ENCODE data around the gene ATRIP.

The ATRIP gene

DNA sequence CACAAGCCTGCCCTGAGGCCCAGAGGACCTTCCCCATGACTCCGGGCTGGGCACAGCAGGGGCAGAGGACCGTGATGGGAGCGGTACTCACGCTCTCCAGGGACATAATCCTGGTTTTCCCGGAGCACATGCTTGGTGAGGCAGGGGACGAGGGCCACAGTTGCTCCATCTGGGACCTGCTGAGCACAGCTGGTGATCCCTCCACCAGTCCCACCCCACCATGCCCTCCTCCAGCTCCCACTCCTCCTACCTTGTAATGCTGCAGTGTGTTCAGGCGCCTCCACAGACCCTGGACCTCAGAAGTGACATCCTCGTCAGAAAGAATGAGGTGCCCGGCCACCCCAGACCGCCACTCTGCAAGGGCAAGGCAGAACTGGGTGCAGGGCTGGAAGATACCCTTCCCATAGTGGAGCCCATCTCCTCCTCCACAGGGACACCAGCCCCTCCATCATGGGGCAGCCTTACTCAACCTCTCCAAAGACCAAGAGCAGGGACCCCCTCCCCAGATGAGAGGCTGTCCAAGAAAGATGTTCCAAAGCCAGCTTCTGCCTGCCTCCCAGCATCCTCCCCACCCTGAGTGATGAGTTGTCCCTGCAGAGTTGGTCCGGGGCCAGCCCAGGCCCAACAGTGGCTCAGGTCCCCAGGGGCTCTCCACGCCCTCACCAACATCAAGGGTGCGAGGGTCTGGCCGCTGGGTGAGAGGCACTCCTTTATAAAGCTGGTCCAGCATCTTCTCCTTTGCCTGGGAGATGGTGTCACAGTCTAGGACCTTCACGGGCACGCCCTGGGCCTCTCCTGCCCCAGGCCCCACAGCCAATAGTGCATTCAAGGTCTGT lies 36.1 kb upstream of the ATRIP start:
- no peak for DNase-seq (ENCODE audit: low spot score)

DNA sequence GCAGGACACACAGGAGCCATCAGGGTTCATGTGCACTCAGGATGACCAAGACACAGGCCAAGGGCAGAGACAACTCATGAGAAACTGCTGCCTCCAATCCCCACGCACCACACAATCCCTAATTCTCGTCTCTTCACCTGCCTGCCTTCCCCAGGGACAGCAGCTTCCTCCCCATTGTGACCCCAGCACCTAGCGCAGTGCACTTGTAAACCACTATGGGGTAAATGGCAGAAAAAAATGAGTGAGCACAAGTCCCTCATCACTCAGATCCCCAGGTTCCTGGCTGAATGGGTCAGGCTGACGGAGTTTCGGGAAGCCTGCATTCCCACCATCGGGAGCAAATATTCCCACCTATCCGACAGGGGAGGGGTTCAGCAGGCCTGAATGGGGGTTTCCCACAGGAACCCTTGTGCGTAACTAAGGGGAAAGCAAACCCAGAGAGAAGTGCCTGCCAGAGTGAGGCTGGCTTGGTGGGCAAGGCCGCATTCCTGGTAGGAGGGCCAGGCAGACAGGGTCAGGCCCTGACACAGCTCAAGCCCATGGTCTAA lies 35.4 kb upstream of the ATRIP start:
- no peak for DNase-seq (ENCODE audit: low spot score)

DNA sequence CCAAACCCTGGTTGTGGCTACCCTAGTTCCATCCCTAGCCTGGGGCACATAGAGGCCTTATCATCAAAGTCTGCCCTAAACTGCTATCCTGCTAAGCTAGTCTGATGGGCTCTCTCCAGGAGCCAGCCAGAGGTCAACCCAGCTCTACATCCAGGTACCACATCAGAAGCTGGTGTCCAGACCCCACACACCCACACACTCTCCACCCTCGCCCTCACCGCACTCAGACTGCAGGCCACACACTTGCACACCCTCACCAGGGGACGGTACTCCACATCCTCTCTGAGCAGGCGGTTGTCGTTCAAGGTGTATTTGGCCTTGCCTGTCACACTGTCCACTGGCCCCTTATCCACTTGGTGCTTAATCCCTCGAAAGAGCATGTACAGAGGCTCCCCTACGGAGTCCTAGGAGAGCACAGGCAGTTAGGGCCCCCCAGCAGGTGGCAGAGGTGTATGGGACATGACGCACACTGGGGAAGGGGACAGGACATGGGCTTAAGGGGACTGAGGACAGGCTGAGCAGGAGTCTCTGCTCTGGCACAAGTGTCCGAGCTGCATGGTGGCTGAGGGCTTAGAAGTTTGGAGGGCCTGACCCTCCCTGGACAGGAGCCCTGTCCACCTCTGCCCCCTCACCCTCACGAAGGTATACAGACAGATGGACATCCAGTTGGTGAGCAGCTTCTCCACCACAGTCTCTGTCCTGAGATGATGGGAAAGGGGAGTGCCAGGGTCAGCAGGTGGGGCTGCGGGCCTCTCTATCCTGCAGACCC lies 34.7 kb upstream of the ATRIP start:
- no peak for DNase-seq (ENCODE audit: low spot score)

DNA sequence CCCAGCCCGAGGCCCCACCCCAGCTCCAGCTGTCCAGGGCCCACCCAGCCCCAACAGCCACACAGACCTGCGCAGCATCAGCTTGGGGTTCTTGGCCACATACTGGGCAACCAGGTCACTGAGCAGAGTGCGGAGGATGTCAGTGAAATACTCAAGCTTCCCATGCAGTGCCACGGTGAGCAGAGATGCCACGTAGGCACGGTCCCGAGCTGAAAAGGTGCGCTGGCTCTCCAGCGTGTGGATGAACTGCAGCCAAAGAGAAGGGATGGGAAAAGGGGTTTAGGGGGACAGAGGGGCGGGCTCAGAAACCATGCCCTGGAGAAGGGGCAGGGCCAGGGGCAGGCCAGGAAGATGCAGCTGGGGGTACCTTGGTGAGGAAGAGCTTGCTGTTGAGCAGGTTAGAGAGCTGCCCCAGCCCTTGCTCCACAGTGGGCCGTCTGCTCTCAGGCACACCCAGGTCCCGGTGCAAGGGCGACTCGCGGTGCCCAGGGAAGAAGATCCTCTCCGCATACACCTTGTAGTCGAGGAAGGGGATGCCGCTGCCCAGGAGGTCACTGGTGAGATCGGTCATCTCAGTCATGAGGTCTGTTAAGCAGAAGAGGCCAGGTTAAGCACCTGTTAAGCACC lies 34.0 kb upstream of the ATRIP start:
- DNase-seq (ENCODE audit: low spot score) = no peak

DNA sequence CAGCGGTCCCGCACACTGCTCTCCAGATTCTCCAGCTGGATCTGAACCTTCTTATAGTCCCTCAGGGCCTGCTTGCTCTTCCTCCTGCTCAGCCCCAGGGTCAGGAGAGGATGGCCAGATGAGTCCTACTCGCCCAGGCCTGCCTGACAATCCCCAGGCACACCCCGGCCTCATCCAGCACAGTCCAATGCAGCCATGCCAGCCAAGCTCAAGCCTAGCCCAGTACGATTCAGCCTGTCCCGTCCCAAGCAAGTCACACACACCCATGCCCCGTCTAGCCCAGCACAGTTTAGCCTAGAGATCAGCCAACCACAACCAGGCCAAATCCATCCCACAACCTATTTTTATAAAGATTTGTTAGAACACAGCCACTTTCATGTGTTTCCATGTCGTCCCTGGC lies 33.5 kb upstream of the ATRIP start:
- no peak for DNase-seq (ENCODE audit: low spot score)

DNA sequence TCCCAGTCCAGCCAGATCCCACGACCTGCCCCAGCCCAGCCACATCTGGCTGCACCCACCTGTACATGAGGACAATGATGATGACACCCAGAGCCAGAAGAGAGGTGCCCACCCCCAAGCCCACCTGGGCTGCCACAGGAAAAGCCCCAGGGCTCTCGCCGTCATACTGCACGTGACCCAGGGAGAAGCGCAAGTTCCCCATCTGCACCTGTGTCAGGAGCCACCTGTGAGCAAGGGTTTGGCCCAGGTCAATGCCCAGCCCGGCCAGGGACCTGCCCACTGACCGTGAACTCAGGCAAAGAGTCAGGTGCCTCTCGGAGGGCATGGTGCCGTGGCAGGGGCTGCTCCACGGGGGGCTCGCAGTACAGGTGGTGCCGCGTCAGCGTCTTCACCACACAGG lies 32.9 kb upstream of the ATRIP start:
- DNase-seq (ENCODE audit: low spot score) = no peak

DNA sequence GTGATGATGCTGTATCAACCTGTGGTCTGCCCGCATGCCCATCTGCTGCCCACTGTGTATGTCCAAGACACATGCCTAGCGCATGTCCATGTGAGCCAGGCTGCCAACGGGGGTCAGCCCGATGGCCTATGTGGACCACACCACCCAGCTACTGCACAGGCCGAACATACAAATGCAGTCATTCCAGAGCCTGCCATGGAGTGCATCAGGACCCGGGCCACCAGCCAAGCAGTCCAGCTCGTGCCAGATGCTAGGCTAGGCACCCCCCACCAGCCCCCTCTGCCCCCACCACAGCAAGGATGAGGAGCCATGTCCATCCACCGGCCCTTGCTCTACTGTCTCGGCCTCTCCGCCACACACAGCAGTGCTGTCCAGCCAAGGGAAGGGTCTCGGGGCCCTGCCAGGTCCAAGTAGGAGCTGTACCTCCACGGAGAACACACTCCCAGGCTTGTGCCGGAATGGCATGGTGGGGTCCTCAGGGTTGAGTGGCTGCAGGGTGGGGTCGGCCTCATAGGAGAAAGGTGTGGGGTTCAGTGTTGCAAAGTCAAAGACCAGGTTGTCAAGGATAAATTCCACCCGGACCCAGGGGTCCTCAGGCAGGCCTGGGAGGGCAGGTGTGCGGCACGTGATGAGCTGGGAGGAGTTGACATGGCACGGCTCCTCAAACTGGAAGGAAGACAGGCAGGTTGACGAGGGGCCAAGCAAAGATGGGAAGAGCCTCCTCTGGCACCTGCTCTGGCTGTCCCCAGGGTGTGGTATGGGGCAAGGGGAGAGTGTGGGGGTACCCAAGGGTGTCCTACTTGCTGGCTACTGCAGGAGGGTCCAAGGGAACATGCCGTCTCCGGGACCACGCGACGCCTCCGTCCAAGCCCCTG lies 31.9 kb upstream of the ATRIP start:
- no peak for DNase-seq (ENCODE audit: low spot score)

DNA sequence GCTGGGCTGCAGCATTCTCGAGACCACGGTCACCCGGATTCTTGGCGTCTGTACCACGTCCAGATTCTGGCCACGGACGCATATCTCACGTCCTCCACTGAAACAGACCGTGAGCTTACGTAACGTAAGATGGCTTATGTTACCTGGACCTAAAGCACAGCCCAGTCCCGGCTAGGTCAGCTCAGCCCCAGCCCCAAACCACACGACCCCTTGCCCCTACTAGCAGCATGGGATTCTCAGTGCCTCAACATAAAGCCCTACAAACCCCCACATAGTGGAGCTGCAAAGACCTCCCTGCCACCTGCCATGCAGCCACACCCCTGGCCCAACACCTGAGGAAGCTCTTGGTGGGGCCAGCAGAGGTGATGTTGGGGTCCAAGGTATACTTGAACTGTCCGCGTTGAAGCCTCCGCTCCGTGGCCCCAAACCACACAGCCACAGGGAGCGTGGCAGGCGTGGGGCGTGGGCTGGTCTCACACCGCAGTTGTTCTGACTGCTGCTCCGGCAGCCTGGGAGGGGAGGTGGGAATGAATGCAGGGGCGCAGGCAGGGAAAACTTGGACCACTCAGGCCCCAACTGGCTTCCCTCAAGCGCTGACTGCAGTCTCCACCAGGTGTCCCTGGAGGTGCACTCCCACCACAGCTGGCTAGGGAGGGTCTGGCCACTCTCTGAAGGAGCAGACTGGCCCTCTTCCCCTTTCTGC lies 31.1 kb upstream of the ATRIP start:
- no peak for DNase-seq (ENCODE audit: low spot score)

DNA sequence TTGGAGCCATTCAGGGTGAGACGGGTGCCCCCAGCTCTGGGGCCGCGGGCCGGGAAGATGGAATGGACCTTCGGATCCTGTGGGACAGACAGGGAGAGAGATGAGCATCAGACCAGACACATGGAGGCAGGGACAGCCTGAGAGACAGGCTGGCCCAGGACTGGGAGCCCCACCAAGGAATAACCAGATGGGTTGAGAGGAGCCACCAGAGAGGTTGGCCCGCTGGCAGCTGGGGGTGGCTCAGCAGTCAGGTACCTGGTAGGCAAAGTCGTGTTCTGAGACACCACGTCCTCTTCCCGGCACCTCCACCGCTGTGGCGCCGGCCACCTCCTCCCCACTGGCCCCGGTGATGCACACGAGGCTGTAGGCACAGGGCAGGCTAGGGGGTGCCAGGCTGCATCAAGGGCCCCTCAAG lies 30.4 kb upstream of the ATRIP start:
- DNase-seq (ENCODE audit: low spot score) = no peak

DNA sequence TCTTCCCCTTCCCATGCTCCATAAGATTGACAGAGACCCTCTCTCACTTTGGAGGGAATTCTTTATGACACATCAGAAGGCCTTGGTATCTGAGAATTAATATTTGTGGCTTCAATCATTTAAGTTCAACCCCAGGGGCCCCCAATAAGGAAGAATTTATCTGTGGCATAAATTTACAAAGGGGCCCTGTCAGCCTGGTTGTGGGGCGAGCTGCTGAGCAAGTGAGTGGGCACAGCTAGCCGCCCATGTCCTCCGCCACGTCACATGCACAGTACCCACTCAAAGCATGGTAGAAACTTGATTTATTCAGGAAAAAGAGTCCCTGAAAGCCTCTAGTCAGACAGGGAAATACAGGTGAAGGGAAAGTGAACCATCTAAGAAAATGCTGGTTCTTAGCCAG lies 30.0 kb upstream of the ATRIP start:
- no peak for DNase-seq (ENCODE audit: low spot score)

DNA sequence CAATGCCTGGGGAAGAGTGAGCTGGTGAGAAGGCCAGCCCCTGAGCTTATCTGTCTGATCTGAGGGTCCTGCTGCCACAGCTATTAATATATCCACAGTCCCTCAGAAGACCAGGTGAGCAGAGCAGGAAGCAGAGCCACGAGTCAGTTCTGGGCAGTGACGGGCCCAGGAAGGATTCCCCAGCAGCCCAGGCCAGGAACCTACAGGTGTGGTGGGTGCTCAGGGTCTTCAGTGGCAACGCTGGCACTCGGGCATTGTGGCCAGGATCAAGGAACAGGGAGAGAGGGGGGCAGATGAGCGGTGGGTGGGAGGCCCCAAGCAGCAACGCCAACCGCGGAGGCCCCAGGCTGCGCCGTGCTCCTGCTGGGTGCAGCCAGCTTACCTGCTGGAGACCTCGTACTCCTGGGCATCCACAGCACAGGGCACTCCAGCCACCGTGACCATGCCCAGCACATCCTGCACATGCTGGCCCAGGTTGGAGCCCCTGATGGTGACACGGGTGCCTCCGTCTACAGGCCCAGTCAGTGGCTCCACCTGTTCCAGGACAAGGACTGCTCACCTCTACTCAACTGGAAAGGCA lies 28.9 kb upstream of the ATRIP start:
- no peak for DNase-seq (ENCODE audit: low spot score)

DNA sequence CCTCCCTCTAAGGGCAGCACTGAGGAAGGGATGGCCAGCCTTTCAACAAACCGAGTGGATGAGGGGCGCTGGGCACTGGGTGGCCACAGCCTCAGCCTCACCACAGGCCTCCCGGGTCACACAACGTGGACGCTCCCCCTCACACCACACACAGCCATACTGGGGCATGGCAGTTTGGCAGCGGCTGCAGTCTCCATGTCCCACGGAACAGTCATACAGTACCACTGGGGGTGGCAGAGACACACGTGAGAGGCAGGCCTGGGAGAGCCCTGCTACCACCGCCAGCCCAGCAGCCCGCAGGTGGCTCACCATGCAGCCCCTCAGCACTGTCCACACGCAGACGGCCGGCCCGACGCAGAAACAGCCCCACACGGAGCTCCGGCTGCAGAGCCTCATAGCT lies 28.4 kb upstream of the ATRIP start:
- no peak for DNase-seq (ENCODE audit: low spot score)

DNA sequence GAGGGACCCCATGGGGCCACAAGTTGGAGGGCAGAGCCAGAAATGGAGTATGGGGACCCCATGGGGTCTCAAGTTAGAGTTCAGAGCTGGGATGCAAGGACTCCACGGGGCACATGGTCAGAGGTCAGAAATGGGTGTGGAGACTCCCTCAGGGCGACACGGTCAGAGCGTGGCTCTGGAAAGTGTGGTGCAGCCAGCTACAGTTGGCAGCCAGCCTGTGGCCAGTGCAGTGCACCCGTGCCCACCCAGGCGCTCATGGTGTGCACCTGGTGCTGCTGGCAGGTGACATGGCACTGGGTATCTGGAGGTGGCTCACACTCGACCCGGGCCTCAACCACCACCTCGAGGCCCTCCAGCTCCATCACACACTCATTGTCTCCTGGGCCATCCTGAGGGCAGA lies 27.9 kb upstream of the ATRIP start:
- no peak for DNase-seq (ENCODE audit: low spot score)

DNA sequence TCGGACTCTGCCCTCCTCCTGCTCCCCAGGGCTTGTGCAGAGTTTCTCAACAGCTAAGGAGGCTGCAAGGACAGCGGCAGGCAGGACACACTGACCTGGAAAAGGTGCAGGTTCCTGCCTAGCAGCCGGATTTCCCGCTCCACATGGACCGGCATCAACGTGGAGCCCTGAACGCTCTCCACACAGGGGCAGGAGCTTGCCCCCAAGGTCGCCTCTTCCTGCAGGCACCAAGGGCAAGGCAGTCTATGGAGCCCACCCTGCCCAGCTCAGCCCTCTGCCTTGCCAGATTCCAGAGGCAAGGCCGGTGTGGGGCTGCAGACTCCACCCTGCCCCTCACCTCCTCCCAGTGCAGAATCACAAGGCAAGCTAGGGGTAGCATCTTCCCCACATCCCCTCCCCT lies 27.4 kb upstream of the ATRIP start:
- no peak for DNase-seq (ENCODE audit: low spot score)

DNA sequence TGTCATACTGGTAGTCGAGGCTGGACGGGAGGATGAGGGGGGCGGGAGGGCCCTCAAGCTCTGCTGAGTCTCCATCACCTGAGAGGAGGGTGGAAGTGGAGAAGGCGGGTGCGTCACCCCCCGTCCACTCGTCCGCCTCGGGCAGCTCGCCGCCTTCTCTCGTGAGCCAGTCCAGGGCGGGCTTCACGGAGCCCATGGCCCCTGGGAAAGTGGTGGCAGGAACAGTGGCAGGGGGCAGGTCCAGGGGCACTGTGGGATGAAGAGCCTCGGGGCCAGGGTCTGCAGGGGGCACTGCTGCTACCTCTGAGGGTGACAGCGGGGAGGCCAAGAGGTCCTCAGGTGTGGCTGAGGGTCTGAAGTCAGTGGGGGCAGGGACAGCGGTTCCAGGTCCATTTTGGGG lies 26.9 kb upstream of the ATRIP start:
- DNase-seq (ENCODE audit: low spot score) = no peak

DNA sequence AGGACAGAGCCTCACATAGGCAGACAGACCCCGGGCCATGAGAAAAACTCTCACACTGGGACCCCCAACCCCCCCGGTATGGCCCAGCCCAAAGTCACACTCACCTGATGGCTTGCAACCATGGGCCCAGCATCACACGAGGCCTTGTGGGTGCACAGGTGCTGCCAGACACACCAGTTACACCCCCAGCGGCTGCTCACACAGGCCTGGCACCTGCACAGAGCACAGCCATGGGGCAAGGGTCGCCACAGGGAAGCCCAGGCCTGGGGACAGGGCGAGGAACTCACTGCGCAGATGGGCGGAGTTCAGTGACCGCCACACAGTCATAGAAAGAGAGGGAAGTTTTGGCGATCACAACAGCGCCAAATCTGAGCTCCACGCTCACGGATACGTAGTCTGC lies 26.0 kb upstream of the ATRIP start:
- DNase-seq (ENCODE audit: low spot score) = no peak

DNA sequence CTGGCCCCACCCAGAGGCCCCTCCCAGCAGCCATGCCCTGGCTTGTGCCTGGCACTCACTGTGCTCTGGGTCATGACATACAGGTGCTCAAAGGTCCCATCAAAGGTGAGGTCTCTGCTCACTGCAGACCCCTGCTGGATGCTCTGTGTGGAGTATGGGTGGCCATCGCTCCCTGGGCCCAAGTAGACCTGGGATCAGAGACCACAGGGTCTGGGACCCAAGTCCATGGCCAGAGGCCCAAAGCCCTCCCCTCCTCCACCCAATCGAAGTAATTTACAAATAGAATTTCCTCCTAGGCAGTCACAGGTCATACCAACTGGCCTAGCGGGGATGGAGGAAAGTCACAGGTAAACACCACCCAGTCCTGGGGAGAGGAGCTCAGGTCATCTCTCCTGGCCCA lies 24.3 kb upstream of the ATRIP start:
- peak; percentile 57 for DNase-seq (ENCODE audit: low spot score)

DNA sequence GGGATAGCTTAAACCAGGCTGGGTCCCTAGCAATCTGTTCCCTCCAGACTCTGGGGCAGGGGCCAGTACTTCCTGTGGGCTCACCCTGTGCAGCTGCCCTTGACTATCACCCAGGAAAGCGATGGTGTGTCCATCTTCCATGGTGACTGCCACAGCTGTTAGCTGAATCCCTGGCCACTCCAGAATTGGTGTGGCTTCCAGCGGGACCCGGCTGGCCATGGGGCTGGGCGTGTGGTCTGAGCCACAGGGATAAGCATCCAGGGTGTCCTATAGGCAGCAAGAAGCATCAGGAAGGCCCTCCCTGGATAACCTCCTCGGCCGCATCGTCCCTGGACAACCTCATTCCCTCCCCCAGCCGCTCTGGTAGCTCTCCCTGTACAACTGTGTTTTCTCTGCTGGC lies 23.9 kb upstream of the ATRIP start:
- no peak for DNase-seq (ENCODE audit: low spot score)

DNA sequence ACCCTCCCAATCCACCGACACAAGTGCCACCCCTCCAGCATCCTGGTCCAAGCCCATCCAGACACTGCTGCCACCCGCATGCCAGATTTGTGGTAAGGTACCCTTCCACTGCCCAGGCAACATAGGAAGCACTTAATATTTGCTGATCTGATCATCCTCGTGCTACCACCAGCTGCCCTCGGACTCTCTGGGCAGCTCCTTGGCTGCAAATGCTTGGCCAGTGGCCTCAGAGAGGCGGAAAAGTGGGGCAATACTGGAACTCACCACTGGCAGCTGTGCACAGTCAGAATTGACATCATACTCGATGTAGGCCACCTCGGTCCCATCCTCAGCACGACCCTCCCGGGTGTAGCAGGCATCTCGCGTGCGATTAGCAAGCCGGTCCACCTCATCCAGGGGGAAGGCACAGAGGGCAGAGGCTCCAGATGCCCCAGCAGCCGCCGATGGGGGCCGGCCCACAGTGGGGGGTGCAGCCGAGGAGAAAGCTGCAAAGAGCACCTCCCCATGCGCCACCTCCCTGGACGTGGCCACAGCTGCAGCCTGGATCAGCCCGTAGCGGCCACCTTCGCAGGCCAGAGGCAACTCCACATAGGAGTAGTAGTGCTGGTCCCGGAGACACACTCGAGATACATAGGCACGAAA lies 23.2 kb upstream of the ATRIP start:
- DNase-seq (ENCODE audit: low spot score) = no peak

Measured in HuH-7 (cell line).